ENCODE results near the gene EMC10.
"Not testable (repeated sequence)": the region's sequence is repeated elsewhere in the genome, so short reads cannot be mapped to it uniquely, and the experiment has no call there.

The EMC10 gene

GRCh38 chr19:50516456-50516855 is 40.1 kb downstream of the EMC10 start:
- no peak for DNase-seq

DNA sequence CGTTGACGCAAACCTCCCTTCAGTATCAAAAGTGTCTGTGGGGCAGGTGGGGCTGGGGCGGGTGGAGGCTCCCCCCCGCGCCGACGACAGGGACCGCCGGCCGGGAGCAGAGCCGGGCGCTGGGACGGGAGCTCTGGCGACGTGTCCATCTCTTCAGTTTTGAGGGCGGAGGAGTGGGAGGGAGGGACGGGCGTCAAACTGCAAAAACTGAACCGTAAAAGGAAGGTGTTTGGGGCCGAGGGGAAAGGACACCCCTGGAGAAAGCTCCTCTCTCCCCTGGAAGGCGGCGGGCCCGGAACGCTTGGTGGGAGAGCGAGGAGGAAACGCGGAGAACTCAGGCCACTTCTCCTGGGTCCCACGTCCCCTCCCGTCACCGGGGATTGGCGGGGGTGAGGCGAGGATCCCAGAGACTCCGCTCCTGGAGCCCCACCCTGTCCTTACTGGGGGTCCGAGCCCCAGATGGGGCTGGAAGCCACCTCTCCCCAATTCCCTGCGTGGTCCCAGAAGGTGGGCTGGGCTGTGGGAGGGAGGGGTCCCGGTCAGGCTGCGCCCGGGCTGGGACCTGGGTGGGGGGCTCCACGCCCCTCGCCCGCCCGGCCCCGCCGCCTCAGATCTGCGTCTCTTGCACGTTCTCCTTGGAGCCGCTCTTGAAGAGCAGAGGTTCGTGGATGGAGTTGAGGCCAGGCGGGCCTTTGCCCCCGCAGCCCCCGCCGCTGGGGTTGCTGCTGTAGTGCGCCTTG is 40.8 kb downstream of the EMC10 start:
- no peak for DNase-seq

GRCh38 chr19:50517704-50518075 is 41.4 kb downstream of the EMC10 start:
- DNase-seq: no peak

- no peak for DNase-seq
Observed at GRCh38 chr19:50518091-50519005, 42.0 kb downstream of the EMC10 start.

DNA sequence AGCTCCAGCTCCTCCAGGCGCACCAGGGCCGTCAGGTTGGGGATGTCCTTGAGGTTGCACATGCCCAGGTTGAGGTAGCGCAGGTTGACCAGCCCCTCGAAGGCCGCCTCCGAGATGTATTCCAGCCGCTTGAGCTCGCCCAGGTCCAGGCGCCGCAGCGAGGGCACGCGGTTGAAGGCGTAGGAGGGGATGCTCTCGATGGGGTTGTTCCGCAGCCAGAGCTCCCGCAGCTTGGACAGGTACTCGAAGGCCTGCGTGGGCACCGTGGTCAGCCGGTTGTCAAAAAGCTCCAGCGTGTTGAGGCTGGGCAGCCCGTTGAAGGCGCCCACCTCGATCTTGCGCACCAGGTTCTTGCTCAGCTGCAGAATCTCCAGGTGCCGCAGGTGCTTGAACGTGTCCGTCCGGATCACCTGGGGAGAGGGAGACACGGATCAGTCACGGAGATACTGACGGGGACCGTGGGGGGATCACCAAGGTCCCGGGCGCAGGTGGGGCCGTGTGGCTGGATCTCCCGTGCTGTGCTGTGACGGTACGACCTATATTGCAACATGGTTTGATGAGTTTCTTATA is 42.8 kb downstream of the EMC10 start:
- DNase-seq: no peak

- no peak for DNase-seq
Observed at GRCh38 chr19:50520822-50521465, 44.6 kb downstream of the EMC10 start.

DNA sequence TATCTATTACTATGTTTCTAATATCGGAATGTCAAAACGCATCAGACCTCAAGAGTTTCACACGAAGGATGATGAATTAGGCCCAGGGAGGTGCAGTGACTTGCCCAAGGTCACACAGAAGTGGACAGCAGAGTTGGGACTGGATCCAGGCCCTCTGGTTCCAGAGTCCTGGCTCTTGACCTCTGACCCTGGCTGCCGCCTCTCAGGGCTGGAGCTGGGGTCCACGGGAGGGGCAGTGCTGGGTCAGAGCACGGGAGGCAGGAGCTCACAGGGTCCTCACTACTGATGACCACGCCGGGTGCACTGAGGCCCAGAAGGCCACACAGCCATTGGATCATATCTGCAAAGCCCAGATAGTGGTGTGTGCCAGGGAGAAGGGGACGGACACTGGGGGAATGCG is 46.6 kb downstream of the EMC10 start:
- no peak for DNase-seq

DNA sequence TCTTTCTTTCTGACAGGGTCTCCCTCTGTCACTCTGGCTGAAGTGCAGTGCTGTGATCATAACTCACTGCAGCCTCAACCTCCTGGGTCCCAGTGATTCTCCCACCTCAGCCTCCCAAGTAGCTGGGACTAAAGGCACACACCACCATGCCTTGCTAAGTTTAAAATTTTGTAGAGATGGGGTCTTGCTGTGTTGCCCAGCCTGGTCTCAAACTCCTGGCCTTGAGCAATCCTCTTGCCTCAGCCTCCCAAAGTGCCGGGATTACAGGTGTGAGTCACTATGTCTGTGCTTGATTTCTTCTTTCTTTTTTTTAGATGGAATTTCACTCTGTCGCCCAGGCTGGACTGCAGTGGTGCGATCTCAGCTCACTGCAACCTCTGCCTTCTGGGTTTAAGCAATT is 51.7 kb downstream of the EMC10 start:
- not testable (repeated sequence) for DNase-seq

DNA sequence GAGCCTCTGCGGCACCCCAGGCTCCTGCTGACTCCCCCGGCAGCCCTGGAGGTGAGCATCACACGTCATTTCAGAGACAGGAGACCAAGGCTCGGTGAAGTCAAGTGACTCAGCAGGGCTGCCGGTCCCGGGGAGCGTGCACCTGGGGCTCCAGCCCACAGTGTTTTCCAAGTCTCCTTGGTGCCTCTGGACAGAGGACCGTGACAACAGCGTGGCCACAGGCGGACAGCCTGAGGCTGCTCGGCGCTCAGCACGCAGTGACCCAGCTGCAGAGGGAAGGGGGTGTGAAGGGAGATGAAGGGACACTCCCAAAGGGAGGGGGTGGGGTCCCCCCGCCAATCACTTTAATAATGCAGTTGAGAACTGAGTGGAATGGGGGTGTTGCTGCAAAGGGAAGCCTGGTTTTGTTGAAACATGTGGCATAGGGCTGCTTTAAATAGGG is 54.9 kb downstream of the EMC10 start:
- DNase-seq: no peak

DNA sequence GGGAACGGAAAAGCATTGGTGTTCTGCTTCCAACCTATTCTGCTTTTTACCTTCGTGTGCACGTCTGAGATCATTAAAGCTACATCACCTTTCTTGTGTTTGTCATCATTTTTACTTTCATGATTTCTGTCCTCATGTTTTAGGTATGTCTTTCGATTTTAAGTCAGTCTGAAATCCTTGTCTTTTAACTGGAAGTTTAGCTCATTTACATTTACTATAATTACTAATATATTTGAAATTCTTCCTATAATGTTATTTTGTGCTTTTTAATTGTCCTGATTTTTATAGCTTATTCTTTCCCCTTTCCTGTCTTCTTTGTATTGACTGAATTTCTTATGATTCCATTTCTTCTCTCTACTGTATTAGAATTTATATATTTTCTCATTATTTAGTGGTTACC is 56.6 kb downstream of the EMC10 start:
- no peak for DNase-seq

DNA sequence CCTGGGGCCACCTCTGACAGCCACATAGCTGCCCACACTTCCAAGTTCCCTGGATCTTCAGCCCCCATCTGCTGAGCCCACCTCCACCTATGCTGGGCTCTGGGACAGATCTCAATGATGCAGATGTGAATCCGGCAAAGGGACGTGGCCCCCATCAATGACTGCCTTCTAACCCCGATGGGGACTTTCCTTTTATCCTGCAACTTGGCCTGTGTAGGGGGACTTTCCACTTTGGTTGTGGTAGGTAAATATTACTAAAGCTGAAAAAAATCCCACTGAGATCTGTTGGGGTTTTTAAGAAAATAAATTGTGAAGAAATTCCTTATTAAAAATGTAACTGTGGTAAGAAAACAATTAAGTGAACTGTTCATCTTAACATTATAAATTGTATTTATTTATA is 58.2 kb downstream of the EMC10 start:
- DNase-seq: no peak

- no peak for DNase-seq
Observed at GRCh38 chr19:50535672-50536187, 59.4 kb downstream of the EMC10 start.

DNA sequence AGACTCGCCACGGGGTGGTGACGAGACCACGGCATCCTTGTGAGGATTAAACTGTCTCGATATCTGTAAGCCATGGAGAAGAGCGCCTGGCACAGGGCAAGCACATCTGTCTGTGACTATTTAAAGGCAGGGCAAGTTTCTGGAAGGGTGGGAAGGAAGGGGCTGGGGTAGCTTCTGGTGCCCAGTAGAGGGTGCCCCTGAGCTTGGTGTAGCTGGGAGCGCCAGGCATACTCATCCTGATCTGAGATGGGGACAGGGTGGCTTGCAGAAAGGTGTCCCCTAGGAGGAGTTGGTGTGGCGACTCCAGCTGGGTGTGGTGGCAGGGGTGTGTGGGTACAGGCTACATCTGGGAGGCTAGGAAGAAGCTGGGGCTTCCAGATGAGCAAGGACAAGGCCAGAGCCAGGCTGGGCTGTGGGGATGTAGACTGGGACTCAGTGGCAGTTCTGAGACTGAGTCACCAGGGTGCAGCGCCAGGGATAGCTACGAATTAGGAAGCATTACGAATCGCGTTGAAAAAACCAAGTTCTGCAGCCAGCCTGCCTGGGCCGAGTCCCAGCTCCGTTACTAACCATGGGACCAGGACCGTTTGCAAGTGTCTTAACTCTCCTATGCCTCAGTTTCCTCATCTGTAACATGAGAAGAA is 60.5 kb downstream of the EMC10 start:
- no peak for DNase-seq

DNA sequence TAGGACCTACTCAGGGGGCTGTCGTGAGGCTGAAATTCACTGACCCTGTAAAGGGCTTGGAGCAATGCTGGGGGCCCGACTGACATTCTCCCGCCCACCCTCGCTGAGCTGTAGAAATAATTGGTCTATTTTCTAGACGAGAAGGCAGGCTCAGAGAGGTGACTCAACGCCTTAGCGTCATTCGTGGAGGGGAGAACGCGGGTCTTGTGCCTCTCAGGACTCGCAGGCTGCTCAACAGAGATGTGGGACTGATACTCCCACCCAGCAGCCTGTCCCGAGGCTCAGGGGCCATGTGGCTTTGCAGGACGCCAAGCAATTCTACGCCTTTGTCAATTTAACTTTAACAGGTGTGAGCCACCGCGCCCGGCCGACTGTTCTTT is 61.0 kb downstream of the EMC10 start:
- DNase-seq: no peak

DNA sequence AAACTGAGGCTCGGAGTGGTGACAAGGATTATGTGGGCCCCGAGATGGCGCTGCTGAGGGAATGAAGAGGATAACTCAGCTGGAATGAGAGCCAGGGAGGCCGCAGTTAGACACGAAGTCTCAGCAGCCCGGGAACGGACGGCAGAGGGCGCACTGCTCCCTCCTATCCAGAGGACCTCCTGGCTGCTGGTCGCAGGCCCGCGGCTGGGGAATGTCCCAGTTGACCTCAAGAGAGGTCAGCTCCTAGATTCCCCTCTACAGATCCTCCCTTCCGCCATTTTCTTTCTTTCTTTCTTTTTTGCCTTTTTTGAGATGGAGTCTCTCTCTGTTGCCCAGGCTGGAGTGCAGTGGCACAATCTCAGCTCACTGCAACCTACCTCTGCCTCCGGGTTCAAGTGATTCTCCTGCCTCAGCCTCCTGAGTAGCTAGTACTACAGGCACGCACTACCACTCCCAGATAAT is 61.5 kb downstream of the EMC10 start:
- DNase-seq: peak; percentile 41

All from activated T-cell treated with anti-CD3 and anti-CD28 coated beads for 4 hours (primary cell).